ENCODE results near the gene TMEM269.

Gene TMEM269

GRCh38 chr1:42780176-42780575 is 4.6 kb upstream of the TMEM269 start:
- in situ Hi-C loops (cut with MboI; ENCODE audit: low pct_unique_long_range_greater_than_20kb, low sequenced_read_pairs, unreplicated experiment) = no loop called here
- DNase-seq (ENCODE audit: low spot score) = no peak
- no peak for TF ChIP-seq CTCF (IDR thresholded peaks at IDR 0.05; ENCODE audit: extremely low read depth, insufficient read depth, missing control alignments)

GRCh38 chr1:42783092-42783491 is 1.7 kb upstream of the TMEM269 start:
- TF ChIP-seq CTCF (IDR thresholded peaks at IDR 0.05; ENCODE audit: extremely low read depth, insufficient read depth, missing control alignments) = no peak
- in situ Hi-C loops (cut with MboI; ENCODE audit: low pct_unique_long_range_greater_than_20kb, low sequenced_read_pairs, unreplicated experiment) = no loop called here

GRCh38 chr1:42784547-42784945 is 245 bp upstream of the TMEM269 start:
- DNase-seq (ENCODE audit: low spot score) = no peak
- TF ChIP-seq CTCF (IDR thresholded peaks at IDR 0.05; ENCODE audit: extremely low read depth, insufficient read depth, missing control alignments) = no peak
- in situ Hi-C loops (cut with MboI; ENCODE audit: low pct_unique_long_range_greater_than_20kb, low sequenced_read_pairs, unreplicated experiment) = no loop called here

More at GRCh38 chr1:42783092-42783491, 1.7 kb upstream of the TMEM269 start:
- no peak for DNase-seq (ENCODE audit: low spot score)

GRCh38 chr1:42786097-42786496 is 1.3 kb downstream of the TMEM269 start:
- in situ Hi-C loops (cut with MboI; ENCODE audit: low pct_unique_long_range_greater_than_20kb, low sequenced_read_pairs, unreplicated experiment) = no loop called here

GRCh38 chr1:42788021-42788420 is 3.2 kb downstream of the TMEM269 start:
- TF ChIP-seq CTCF (IDR thresholded peaks at IDR 0.05; ENCODE audit: extremely low read depth, insufficient read depth, missing control alignments) = no peak
- DNase-seq (ENCODE audit: low spot score) = no peak
- in situ Hi-C loops (cut with MboI; ENCODE audit: low pct_unique_long_range_greater_than_20kb, low sequenced_read_pairs, unreplicated experiment) = no loop called here

More at GRCh38 chr1:42786097-42786496, 1.3 kb downstream of the TMEM269 start:
- no peak for DNase-seq (ENCODE audit: low spot score)
- TF ChIP-seq CTCF (IDR thresholded peaks at IDR 0.05; ENCODE audit: extremely low read depth, insufficient read depth, missing control alignments) = no peak

- in situ Hi-C loops (cut with MboI; ENCODE audit: low pct_unique_long_range_greater_than_20kb, low sequenced_read_pairs, unreplicated experiment) = no loop called here
- no peak for TF ChIP-seq CTCF (IDR thresholded peaks at IDR 0.05; ENCODE audit: extremely low read depth, insufficient read depth, missing control alignments)
- no peak for DNase-seq (ENCODE audit: low spot score)
Measured at GRCh38 chr1:42793824-42794223, 9.0 kb downstream of the TMEM269 start.

GRCh38 chr1:42797414-42797813 is 12.6 kb downstream of the TMEM269 start:
- in situ Hi-C loops (cut with MboI; ENCODE audit: low pct_unique_long_range_greater_than_20kb, low sequenced_read_pairs, unreplicated experiment) = no loop called here
- no peak for TF ChIP-seq CTCF (IDR thresholded peaks at IDR 0.05; ENCODE audit: extremely low read depth, insufficient read depth, missing control alignments)

More at GRCh38 chr1:42797414-42797813, 12.6 kb downstream of the TMEM269 start:
- no peak for DNase-seq (ENCODE audit: low spot score)

Data from GM13977 (cell line).